ENCODE data around the gene CREBBP.

DNA sequence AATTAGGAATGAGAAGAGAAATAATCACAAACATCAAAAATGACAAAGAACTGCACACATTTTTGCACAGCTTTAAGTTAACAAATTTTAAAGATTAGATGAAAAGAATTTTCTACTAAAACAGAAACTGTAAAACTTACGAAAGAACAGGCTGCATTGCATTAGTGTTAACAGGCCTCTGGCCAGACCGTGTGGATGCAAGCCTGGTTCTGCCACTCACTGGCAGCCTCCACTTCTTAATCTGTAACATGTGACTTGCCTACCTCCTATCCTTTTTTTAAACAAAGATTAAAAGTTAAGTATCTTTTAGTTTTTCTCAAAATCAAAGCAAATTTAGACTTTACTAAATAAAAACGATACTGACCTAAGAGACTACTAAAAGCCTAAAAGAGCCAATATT lies 37.5 kb downstream of the CREBBP start:
- TF ChIP-seq, protein P1, sequence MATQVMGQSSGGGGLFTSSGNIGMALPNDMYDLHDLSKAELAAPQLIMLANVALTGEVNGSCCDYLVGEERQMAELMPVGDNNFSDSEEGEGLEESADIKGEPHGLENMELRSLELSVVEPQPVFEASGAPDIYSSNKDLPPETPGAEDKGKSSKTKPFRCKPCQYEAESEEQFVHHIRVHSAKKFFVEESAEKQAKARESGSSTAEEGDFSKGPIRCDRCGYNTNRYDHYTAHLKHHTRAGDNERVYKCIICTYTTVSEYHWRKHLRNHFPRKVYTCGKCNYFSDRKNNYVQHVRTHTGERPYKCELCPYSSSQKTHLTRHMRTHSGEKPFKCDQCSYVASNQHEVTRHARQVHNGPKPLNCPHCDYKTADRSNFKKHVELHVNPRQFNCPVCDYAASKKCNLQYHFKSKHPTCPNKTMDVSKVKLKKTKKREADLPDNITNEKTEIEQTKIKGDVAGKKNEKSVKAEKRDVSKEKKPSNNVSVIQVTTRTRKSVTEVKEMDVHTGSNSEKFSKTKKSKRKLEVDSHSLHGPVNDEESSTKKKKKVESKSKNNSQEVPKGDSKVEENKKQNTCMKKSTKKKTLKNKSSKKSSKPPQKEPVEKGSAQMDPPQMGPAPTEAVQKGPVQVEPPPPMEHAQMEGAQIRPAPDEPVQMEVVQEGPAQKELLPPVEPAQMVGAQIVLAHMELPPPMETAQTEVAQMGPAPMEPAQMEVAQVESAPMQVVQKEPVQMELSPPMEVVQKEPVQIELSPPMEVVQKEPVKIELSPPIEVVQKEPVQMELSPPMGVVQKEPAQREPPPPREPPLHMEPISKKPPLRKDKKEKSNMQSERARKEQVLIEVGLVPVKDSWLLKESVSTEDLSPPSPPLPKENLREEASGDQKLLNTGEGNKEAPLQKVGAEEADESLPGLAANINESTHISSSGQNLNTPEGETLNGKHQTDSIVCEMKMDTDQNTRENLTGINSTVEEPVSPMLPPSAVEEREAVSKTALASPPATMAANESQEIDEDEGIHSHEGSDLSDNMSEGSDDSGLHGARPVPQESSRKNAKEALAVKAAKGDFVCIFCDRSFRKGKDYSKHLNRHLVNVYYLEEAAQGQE (IDR thresholded peaks at IDR 0.05; ENCODE audit: unreplicated experiment): no peak
- TF ChIP-seq EZH2 (IDR thresholded peaks at IDR 0.05; ENCODE audit: low read depth, unreplicated experiment) (no peak), STAT1 (IDR thresholded peaks at IDR 0.05; ENCODE audit: unreplicated experiment) (no peak), CREB1 (CRISPR knock-in tag; IDR thresholded peaks at IDR 0.05; ENCODE audit: low read depth) (no peak), POLR2AphosphoS5 (IDR thresholded peaks at IDR 0.05; ENCODE audit: low read depth) (no peak), EZH2phosphoT487 (IDR thresholded peaks at IDR 0.05; ENCODE audit: unreplicated experiment) (no peak), JUNB (IDR thresholded peaks at IDR 0.05; ENCODE audit: unreplicated experiment) (no peak), ZNF331 (CRISPR knock-in tag; IDR thresholded peaks at IDR 0.05; ENCODE audit: low read depth) (no peak), NANOG (IDR thresholded peaks at IDR 0.05; ENCODE audit: borderline replicate concordance) (no peak), ZNF114 (CRISPR knock-in tag; IDR thresholded peaks at IDR 0.05) (no peak)
- TF ChIP-seq, protein P2, sequence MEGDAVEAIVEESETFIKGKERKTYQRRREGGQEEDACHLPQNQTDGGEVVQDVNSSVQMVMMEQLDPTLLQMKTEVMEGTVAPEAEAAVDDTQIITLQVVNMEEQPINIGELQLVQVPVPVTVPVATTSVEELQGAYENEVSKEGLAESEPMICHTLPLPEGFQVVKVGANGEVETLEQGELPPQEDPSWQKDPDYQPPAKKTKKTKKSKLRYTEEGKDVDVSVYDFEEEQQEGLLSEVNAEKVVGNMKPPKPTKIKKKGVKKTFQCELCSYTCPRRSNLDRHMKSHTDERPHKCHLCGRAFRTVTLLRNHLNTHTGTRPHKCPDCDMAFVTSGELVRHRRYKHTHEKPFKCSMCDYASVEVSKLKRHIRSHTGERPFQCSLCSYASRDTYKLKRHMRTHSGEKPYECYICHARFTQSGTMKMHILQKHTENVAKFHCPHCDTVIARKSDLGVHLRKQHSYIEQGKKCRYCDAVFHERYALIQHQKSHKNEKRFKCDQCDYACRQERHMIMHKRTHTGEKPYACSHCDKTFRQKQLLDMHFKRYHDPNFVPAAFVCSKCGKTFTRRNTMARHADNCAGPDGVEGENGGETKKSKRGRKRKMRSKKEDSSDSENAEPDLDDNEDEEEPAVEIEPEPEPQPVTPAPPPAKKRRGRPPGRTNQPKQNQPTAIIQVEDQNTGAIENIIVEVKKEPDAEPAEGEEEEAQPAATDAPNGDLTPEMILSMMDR (conservative IDR thresholded peaks at IDR 0.05; ENCODE audit: low read depth in 2 of 2): no peak
- TF ChIP-seq, protein P3, sequence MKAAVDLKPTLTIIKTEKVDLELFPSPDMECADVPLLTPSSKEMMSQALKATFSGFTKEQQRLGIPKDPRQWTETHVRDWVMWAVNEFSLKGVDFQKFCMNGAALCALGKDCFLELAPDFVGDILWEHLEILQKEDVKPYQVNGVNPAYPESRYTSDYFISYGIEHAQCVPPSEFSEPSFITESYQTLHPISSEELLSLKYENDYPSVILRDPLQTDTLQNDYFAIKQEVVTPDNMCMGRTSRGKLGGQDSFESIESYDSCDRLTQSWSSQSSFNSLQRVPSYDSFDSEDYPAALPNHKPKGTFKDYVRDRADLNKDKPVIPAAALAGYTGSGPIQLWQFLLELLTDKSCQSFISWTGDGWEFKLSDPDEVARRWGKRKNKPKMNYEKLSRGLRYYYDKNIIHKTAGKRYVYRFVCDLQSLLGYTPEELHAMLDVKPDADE (IDR thresholded peaks at IDR 0.05): no peak
- TF ChIP-seq, protein P4, sequence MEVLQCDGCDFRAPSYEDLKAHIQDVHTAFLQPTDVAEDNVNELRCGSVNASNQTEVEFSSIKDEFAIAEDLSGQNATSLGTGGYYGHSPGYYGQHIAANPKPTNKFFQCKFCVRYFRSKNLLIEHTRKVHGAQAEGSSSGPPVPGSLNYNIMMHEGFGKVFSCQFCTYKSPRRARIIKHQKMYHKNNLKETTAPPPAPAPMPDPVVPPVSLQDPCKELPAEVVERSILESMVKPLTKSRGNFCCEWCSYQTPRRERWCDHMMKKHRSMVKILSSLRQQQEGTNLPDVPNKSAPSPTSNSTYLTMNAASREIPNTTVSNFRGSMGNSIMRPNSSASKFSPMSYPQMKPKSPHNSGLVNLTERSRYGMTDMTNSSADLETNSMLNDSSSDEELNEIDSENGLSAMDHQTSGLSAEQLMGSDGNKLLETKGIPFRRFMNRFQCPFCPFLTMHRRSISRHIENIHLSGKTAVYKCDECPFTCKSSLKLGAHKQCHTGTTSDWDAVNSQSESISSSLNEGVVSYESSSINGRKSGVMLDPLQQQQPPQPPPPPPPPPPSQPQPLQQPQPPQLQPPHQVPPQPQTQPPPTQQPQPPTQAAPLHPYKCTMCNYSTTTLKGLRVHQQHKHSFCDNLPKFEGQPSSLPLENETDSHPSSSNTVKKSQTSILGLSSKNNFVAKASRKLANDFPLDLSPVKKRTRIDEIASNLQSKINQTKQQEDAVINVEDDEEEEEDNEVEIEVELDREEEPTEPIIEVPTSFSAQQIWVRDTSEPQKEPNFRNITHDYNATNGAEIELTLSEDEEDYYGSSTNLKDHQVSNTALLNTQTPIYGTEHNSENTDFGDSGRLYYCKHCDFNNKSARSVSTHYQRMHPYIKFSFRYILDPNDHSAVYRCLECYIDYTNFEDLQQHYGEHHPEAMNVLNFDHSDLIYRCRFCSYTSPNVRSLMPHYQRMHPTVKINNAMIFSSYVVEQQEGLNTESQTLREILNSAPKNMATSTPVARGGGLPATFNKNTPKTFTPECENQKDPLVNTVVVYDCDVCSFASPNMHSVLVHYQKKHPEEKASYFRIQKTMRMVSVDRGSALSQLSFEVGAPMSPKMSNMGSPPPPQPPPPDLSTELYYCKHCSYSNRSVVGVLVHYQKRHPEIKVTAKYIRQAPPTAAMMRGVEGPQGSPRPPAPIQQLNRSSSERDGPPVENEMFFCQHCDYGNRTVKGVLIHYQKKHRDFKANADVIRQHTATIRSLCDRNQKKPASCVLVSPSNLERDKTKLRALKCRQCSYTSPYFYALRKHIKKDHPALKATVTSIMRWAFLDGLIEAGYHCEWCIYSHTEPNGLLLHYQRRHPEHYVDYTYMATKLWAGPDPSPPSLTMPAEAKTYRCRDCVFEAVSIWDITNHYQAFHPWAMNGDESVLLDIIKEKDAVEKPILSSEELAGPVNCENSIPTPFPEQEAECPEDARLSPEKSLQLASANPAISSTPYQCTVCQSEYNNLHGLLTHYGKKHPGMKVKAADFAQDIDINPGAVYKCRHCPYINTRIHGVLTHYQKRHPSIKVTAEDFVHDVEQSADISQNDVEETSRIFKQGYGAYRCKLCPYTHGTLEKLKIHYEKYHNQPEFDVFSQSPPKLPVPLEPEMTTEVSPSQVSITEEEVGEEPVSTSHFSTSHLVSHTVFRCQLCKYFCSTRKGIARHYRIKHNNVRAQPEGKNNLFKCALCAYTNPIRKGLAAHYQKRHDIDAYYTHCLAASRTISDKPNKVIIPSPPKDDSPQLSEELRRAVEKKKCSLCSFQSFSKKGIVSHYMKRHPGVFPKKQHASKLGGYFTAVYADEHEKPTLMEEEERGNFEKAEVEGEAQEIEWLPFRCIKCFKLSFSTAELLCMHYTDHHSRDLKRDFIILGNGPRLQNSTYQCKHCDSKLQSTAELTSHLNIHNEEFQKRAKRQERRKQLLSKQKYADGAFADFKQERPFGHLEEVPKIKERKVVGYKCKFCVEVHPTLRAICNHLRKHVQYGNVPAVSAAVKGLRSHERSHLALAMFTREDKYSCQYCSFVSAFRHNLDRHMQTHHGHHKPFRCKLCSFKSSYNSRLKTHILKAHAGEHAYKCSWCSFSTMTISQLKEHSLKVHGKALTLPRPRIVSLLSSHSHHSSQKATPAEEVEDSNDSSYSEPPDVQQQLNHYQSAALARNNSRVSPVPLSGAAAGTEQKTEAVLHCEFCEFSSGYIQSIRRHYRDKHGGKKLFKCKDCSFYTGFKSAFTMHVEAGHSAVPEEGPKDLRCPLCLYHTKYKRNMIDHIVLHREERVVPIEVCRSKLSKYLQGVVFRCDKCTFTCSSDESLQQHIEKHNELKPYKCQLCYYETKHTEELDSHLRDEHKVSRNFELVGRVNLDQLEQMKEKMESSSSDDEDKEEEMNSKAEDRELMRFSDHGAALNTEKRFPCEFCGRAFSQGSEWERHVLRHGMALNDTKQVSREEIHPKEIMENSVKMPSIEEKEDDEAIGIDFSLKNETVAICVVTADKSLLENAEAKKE (CRISPR knock-in tag; IDR thresholded peaks at IDR 0.05): no peak
